NCI-H1694 treated with DMSO at 0.1 percent for 48 hours (cell line): Measurements from ENCODE around the gene FAM89B.
"Not testable (repeated sequence)": the region's sequence is repeated elsewhere in the genome, so short reads cannot be mapped to it uniquely, and the experiment has no call there.

Experiments used
- DNase-seq: peaks from one replicate; lab custom pipeline; 2025; lab: John Stamatoyannopoulos, UW

FAM89B gene

DNA sequence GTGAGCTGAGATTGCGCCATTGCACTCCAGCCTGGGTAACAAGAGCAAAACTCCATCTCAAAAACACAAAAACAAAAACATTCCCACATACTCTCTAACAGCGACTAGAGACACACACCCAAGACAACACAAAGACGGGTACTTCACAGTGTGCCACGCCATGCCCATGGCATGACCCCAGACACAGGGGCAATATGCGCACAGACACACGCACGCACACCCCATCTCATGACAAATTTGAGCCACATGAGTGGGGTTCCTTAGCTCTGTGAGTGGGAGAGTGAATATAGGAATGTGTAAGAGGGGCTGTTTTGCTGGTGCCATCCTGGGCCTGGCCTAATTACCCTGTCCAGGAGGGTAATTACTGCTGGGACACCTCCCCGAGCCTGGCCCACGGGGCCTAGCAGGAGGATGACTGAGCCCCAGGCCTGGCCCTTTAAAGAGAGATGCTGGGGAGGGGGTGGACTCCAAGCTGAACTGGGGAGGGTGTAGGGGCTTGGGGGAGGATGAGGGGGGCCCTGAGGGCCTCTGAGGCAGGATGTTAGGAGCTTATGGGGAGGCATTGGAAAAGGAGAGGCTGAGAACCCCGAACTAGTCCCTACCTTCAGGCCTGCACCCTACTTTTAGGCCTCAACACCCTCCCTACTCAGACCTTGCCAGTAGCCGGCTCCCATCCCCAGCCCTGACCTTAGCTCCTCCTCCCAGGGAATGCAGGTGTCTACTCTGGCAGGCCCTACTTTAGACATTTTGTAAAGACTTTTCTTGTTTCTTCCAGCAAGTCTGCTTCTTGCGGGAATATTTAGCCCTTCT lies 15.7 kb upstream of the FAM89B start:
- DNase-seq = no peak

DNA sequence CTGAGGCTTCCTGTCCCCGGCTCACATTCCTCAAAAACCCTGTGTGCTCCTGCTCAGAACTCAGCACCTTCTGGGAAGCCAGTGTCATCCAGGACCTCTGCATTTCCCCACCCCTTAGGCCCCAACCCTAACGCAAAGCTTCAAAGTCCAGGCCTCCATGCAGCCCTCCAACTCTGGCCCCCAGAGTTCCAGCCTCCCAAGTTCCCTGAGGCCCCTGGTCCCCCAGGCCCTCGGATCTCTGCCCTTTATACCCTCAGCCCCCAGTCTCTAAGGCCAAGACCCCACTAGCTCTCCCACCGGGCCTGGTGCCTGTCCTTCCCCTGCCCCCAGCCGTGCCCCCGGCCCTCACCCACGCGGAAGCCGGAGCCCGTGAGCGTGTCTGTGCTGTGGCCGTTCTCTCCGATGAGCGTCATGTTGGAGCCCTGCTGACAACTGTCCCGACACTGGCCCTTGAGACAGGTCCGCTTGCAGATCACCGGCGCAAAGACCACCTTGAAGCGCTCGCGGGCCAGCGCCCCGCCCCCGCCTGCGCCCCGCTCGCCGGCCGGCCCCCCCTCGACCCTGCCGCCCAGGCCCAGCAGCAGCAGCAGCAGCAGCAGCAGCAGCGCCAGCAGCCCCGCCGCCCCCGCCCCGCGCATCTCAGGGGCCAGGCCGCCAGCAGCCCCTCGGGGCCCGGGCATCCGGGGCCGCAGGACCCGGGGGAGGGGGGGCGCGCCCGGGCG lies 14.9 kb upstream of the FAM89B start:
- DNase-seq = no peak

DNA sequence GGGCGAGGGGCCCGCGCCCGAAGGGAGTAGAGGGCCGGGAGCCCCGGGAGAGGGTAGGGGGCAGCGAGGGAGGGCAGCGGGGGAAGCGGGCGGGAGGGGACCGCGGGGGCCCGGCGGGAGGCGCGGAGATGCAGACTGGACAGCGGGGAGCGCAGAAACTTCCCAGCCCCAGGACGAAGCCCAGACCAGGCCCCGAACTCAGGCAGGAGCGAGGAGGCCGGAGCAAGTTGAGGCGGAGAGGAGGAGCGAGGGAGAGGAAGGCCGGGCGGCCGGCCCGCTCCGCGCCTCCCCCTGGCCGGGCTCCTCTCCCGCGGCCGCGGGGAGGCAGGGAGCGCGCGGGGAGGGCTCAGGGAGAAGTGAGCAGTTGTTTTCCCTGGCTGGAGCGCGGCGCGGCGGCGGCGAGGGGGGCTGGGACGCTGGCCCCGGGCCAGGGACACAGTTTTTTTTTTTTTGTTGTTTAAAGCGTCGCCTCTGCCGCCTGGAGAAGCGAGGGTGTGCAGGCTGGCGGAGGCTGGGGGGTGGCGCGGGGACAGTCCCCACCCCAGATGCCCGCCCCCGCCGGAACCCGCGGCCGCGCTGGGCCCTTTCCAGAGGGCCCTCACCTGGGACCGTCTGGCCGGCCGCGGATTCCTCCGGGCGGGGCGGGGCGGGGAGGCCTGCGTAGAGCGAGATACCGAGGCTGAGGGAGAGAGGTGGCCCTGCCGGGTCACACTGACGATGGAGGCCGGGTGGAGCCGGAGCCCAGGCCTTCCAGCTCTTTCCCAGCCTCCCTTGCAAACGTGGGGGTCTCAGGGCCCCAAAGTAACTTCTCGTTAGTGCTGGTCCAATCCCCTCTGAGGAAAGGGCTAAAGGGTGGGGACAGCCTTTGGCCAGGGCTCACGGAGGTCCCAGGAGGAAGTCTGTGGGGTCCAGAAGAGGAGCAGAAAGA lies 14.1 kb upstream of the FAM89B start, which contains the start of gene LTBP3:
TSS of gene LTBP3 (minus strand) at position 358 of the 928 bp plus-strand sequence. CDS start 400 bp downstream, outside the sequence.
- DNase-seq = no peak

DNA sequence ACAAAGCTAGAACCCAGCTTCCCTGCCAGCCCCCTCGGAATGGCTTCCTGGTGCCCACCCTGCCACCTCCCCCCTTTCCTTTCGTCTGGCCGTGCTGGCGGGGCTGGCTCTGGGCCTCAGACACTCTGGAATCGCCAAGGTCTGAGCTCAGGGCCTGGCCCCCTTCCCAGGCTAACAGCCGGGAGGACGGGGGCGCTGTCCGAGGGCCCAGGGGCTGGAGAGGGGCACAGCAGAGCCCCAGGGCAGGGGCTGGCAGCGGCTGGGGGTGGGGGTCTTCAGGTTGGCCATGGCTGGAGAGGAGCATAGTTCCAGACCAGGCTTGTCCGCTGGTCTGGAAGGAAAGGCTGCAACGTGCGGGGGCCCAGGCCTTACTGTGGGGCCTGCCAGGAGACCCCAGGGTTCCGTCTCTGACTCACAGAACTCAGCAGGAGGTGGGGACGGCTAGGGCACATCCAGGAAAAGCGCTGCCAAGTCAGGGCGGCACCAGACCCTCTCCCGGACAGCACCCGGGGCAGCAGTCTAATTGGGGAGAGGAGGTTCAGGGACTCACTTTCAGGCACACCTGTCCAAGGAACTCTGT lies 13.3 kb upstream of the FAM89B start:
- DNase-seq = no peak

DNA sequence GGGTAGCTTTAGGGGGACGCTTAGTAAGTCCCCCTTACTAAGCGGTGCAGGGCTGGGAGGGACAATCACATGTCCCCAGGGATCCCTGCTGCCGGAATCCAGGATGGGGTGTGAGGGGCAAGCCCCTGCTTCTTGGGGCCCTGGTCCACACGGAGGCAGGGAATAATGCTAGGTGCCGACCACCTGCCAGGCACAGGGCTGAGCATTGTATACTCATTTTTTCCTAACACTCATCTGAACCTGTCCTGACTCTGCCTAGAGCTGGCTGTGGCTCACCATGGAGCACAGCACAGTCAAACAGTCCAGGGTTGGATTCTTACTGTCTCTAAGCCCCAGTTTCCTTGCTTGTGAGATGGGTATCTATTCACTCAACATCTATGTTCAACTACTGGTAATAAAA lies 12.8 kb upstream of the FAM89B start:
- no peak for DNase-seq

DNA sequence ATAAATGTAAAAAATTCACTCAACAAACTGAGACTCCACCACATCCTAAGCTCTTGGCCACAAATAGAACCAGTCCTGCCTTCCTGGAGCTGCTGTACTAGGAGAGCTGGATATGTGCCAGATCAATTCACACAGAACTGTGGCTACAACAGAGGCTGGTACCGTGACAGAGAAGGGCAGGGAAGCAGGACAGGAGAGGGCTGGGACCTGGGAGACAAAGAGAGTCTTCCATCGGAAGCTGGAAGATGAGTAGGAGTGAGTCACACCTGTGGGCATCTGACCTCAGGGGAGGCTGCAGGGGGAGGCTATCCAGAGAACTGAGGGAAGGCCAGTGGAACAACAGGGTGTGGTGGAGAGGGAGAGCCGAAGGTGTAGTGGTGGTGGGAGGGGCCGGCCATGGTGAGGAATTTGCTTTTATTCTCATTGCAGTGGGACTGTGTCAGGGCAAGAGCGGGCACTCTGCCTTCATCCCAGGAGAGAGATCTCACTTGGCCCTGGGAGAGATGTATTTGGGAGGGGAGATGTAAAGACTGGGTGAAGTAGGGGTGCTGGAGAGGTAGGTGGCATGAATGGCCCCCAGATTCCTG lies 12.3 kb upstream of the FAM89B start:
- peak; percentile 22 for DNase-seq

DNA sequence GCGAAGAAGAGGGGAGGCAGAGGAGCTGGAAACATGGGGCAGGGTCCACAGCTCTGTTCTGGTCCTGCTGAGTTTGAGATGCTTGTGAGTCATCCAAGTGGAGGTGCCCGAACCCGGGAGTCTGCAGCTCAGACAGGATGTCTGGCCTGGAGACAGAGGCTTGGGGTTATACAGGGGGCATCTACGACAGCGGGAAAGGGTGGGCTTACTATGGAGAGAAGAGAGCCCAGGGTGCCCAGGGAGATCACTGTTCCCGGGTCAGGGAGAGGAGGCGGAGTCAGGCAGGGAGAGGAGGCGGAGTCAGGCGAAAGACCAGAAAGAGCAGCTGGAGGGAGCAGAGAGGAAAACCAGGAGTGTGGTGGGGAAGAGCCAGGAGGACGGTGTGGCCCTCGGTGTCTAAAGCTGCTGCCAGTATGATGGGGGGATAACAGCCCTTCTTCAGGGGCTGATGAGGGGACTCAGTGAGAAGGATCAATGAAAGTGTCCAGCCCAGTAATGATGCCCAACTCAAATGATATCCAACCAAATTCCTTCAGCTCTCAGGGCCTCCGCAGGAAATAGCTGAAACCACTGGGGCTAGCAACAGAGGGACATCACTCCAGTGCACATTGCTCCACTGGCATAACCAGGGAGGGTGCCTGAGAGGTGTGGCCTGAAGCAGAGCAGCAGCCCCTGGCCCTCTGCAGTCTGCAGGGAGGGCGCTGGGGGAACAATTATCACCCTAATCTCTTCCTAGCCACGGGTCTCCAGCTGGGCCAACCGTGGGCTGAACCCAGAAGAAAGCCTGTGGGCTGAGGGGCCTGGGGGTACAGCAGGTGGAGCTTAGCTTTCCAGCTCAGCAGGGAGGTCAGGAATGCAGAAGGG lies 11.6 kb upstream of the FAM89B start:
- peak; percentile 67 for DNase-seq

DNA sequence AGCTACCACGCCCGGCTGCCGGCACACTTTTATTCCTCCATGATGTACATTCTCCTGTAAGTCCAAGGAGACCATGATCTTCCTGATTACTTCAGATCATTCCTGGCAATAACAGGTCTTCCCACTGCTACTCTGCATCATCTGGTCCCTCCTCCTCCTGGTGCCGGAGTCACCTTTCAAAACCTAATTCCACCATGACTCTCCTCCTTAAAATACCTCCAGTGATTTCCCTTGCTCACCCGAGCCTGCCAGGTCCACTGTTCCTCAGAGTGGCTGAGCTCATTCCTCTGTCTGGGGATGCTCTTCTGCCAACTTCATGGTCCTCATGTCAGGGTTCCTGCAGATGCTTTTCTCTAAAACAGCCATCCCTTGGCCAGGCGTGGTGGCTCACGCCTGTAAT lies 10.3 kb upstream of the FAM89B start:
- no peak for DNase-seq

DNA sequence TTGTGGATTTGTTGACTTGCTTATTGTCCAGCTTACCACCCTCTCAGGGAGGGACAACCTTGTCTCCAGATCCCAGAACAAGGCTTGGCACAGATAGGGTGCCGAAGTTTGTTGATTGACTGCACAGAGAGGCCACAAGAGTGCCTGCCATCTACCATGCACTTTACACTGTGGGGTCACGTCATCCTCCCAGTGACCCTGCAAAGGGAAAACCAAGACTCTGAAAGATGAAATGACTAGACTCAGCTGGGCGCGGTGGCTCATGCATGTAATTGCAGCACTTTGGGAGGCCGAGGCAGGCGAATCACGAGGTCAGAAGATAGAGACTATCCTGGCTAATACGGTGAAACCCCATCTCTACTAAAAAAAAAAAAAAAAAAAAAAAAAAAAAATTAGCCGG lies 9.6 kb upstream of the FAM89B start:
- no peak for DNase-seq

DNA sequence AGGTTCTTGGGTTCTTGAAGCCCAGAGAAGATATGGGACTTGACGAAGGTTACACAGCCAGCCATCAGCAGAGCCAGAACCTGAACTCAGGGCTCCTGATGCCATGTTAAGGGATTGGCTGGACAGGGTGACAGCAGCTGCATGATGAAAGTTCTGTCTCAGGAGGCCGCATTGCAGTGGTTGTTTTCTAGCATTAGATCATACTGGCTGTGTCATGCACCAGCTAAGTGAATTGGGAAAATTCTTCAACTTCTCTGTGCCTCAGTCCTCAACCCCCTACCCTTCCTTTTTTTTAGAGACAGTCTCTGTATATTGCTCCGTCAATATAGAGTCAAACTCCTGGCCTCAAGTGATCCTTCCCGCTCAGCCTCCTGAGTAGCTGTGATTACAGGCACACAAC lies 8.7 kb upstream of the FAM89B start:
- DNase-seq = no peak

DNA sequence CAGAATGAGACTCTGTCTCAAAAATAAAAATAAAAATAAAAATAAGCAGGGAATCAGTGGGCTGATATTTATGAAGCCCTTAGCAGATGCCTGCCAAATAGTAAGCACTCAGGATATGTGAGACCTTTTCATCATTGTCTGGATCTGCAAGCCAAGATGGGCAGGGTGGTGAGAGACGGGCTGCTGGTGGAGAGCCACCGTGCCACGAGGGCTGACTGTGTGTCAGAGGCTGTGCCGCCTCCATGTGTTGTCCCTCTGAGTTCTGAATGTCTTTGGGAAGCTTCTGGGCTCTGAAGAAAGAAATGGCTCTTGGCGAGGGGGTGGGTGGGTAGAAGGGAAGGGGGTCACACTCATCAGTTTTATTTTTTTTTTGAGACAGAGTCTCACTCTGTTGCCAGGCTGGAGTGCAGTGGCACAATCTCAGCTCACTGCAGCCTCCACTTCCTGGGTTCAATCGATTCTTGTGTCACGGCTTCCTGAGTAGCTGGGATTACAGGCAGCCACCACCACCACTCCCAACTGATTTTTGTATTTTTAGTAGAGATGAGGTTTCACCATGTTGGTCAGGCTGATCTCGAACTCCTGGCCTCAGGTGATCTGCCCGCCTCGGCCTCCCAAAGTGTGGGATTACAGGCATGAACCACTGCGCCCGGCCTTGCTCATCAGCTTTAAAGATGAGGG lies 7.3 kb upstream of the FAM89B start:
- DNase-seq = not testable (repeated sequence)

DNA sequence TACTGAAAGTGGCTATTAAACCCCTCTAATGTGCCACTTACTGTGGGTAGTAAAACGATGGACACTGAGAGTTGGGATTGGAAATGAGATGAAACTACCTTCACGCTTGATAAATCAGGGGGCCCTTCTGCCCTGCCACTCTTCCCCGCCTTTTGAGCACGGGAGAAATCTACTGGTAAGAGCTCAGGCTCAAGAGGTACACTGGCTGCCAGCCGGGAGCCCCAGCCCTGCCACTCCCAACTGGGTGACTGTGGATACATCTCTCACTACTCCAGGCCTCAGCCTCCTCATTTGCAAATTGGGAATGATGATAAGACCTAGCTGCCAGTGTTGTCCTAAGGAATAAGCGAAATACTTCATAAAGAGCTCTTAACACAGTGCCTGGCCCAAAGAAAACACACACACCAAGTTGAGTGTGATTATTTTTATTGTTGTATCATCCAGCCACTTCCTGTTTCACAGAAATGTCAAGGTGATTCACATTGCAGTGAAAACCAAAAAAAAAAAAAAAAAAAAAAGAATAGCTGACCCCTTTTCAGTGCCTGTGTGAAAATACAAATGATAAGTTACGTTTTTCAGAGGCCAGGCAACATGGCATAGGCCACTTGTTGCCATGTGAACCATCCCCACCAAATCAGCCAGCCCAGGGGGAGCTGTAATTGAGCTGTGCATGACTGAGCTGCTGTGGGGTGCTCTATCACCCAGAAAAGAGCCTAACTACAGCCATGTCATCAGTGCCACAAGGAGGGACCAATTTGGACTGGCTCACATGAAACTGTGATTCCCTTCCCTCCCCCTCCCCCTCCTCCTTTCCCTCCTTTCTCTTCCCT lies 6.5 kb upstream of the FAM89B start:
- no peak for DNase-seq

DNA sequence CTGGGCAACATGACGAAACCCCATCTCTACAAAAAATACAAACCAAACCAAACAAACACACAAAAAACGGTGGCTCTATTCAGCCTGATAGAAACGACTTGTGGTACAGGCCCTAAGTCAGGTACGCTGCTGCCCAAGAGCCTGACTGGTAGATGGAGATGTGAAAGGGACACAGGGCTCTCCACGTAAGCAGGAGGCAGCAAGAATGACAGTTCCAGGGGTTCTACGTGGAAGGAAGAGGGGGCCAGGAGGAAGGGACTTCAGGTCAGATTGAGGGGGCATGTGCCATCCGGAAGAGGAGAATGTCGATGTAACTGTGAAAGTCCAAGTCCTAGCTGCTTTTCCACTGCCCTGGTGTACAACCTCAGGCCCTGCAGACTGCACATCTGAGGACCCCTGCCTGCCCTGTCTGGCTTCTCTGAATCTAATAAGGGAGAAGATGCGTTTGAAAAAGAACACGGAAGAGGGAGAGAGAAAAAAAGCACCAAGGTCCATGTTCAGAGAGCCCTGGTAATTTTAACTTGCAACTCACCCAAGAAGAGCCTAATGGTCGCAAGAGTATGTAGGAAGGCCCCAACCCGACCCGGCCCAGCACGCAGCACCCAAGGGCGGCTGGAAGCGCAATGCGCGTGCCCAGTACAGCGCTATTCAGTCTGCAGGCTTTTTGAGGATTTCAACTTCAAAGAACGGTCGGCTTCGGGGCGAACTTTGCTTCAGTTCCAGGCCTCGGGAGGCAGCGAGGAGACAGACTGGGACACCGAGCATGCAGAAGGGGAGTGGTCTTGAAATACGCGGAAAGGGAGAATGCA lies 3.0 kb upstream of the FAM89B start:
- no peak for DNase-seq

DNA sequence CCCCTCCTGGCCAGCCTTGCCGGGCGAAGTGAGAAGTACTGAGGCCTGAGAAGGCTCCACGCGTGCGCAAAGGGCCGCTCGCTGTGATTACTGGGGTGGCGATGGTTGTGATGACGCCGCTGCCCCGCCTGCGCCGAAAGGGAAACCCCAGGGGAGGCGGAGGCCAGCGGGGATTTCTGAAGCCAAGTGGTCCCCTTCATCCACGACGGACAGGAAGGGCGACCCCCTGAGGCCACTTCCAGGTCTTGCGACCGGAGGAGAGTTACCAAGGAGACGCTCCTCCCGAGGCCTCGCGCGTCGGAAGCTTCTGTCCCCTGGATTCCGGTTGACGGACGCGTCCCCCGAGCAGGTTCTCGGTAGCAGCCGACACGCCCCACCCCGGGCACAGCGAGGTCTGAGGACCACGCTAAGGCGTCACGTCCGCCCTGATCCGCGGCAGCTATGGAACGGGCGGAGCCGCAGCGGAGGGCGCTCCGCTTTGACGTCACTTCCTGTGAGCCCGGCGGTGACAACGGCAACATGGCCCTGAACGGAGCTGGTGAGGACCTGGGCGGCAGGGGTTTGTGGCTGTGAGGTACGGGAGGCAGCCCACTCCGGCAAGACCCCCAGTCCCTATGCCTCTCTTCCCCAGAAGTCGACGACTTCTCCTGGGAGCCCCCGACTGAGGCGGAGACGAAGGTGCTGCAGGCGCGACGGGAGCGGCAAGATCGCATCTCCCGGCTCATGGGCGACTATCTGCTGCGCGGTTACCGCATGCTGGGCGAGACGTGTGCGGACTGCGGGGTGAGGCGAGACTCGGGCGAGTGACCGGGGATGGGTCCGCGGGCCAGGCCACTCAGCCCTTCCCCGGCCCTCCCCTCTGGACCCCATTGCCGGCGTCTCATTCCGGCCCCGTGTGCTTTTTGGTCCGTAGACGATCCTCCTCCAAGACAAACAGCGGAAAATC lies 2.1 kb upstream of the FAM89B start, which contains the start of gene ZNRD2:
TSS of gene ZNRD2 (plus strand) at position 505 of the 946 bp plus-strand sequence. CDS start at position 520, 15 bp downstream.
- DNase-seq = peak; percentile 90

DNA sequence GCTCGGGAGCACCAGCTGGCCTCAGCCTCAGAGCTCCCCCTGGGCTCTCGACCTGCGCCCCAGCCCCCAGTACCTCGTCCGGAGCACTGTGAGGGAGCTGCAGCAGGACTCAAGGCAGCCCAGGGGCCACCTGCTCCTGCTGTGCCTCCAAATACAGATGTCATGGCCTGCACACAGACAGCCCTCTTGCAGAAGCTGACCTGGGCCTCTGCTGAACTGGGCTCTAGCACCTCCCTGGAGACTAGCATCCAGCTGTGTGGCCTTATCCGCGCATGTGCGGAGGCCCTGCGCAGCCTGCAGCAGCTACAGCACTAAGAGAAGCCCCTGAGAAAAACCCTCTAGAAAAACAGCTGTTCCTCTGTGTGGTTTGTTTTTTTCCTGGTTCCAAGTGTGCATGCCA lies 918 bp upstream of the FAM89B start:
- no peak for DNase-seq

DNA sequence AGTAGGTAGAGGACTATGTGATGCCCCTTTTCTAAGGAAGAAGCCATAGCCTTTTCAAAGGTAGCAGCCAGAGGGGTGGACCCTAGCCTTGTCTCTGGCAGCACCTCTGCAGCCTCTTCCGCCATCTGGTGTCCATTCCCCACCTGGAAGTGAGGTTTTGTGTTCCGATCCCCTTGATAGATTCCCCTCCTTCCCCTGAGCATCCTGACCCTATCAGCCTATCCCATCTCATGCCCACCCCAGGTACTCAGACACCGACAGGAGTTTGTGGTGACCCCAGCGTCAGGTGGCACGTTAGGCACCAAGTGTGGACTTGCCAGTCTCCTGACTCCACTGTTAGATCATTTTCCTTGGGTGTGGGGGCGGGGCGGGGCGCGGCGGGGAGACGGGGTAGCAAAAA lies 398 bp upstream of the FAM89B start:
- DNase-seq = no peak
